ENCODE measurements around the gene PRODH2.

PRODH2 gene

DNA sequence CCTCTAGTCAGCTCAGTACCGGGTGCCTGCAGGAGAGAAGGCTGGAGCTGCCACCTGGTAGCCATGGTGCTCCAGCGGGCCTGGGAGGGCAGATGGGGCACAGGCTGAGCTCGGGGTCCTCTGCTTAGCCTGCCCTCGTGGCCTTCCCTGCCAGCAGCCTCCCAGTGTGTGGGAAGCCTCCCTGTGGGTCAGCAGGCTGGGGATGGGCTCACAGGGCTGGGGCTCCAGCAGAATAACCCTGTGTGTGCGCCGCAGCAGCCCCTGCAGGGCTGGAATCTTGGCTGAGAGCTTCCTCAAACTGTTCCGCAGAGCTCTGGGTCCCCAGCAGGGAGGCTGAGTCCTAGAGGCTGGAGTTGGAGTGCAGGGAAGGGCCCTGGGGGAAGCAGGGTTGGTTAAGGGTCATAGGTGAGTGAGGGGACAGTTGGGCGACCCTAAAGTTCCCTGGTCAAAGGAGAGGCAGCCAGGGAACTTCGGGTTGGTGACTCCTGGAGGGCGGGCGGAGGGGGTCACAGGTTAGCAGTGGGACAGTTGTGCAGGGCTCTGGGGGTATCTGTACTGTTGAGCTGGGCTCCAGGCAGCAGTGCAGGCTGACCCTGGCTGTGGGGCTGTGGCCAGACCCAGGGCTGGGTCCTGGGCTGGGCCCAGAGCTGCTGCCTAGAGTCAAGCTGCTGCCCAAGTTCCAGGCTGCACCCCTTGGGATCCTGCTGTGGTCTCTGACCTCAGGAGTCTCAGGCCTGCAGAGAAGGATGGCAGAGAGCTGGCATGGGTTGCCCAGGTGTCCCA, 23.3 kb downstream of the PRODH2 start:
- Histone ChIP-seq H3K27ac (ENCODE audit: poor library complexity, severe bottlenecking) (no peak overlapping the region), H3K4me3 (ENCODE audit: severe bottlenecking) (no peak overlapping the region), H3K4me1 (ENCODE audit: insufficient read depth, poor library complexity, severe bottlenecking) (no peaks in the 10 kb centered on the region), H3K36me3 (ENCODE audit: low read depth) (no peaks in the 10 kb centered on the region), H3K9me3 (ENCODE audit: severe bottlenecking) (no peaks in the 10 kb centered on the region), H3K27me3 (ENCODE audit: insufficient read depth, poor library complexity, severe bottlenecking) (no peaks in the 10 kb centered on the region)
- ATAC-seq (ENCODE audit: low read depth) (no peak), DNase-seq (ENCODE audit: low spot score) (no peak)
- TF ChIP-seq, protein P1, sequence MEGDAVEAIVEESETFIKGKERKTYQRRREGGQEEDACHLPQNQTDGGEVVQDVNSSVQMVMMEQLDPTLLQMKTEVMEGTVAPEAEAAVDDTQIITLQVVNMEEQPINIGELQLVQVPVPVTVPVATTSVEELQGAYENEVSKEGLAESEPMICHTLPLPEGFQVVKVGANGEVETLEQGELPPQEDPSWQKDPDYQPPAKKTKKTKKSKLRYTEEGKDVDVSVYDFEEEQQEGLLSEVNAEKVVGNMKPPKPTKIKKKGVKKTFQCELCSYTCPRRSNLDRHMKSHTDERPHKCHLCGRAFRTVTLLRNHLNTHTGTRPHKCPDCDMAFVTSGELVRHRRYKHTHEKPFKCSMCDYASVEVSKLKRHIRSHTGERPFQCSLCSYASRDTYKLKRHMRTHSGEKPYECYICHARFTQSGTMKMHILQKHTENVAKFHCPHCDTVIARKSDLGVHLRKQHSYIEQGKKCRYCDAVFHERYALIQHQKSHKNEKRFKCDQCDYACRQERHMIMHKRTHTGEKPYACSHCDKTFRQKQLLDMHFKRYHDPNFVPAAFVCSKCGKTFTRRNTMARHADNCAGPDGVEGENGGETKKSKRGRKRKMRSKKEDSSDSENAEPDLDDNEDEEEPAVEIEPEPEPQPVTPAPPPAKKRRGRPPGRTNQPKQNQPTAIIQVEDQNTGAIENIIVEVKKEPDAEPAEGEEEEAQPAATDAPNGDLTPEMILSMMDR (IDR thresholded peaks at IDR 0.05; ENCODE audit: poor library complexity, severe bottlenecking) = no peak

DNA sequence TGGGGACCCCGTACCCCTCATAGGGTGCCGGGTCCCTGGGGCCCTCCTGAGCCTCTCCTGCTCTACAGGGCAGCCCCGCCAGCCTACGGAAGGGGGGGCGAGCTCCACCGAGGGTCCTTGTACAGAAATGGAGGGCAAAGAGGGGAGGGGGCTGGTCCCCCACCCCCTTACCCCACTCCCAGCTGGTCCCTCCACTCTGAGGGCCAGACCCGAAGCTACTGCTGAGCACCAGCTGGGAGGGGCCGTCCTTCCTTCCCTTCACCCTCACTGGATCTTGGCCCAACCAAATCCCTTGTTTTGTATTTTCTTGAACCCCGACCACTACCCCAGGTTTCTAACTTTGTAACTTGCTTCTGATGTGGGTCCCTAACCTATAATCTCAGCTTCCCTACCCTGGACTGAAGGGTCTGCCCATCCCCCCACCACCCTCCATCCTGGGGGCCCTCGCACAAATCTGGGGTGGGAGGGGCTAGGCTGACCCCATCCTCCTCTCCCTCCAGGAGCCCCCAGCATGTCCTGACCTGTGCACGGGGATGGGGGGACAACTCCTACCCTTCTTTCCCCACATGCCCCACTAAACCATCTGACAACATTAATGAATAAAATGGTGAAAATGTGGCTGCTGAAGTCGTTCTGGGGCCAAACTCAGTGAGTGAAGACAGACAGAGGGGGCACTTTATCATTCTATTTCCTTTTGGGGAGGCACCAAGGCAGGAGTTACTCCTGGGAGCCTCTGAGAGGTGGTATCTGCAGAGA, 24.3 kb downstream of the PRODH2 start:
- no peaks in the 10 kb centered on the region for H3K27me3 ChIP-seq (ENCODE audit: insufficient read depth, poor library complexity, severe bottlenecking)
- no peaks in the 10 kb centered on the region for H3K4me1 ChIP-seq (ENCODE audit: insufficient read depth, poor library complexity, severe bottlenecking)
- TF ChIP-seq, protein P1 (IDR thresholded peaks at IDR 0.05; ENCODE audit: poor library complexity, severe bottlenecking) = no peak
- ATAC-seq (ENCODE audit: low read depth) = no peak
- DNase-seq (ENCODE audit: low spot score) = no peak
- no peaks in the 10 kb centered on the region for H3K9me3 ChIP-seq (ENCODE audit: severe bottlenecking)
- no peaks in the 10 kb centered on the region for H3K36me3 ChIP-seq (ENCODE audit: low read depth)
- H3K4me3 ChIP-seq (ENCODE audit: severe bottlenecking) = no peak overlapping the region
- no peak overlapping the region for H3K27ac ChIP-seq (ENCODE audit: poor library complexity, severe bottlenecking)

DNA sequence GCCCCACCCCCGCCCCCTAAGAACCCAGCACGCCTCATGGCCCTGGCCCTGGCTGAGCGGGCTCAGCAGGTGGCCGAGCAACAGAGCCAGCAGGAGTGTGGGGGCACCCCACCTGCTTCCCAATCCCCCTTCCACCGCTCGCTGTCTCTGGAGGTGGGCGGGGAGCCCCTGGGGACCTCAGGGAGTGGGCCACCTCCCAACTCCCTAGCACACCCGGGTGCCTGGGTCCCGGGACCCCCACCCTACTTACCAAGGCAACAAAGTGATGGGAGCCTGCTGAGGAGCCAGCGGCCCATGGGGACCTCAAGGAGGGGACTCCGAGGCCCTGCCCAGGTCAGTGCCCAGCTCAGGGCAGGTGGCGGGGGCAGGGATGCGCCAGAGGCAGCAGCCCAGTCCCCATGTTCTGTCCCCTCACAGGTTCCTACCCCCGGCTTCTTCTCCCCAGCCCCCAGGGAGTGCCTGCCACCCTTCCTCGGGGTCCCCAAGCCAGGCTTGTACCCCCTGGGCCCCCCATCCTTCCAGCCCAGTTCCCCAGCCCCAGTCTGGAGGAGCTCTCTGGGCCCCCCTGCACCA, 25.3 kb downstream of the PRODH2 start:
- TF ChIP-seq, protein P1 (IDR thresholded peaks at IDR 0.05; ENCODE audit: poor library complexity, severe bottlenecking) = no peak
- H3K27ac ChIP-seq (ENCODE audit: poor library complexity, severe bottlenecking) = no peak overlapping the region
- no peaks in the 10 kb centered on the region for H3K36me3 ChIP-seq (ENCODE audit: low read depth)
- no peak for DNase-seq (ENCODE audit: low spot score)
- no peaks in the 10 kb centered on the region for H3K27me3 ChIP-seq (ENCODE audit: insufficient read depth, poor library complexity, severe bottlenecking)
- H3K4me1 ChIP-seq (ENCODE audit: insufficient read depth, poor library complexity, severe bottlenecking) = no peaks in the 10 kb centered on the region
- no peaks in the 10 kb centered on the region for H3K9me3 ChIP-seq (ENCODE audit: severe bottlenecking)
- no peak overlapping the region for H3K4me3 ChIP-seq (ENCODE audit: severe bottlenecking)
- no peak for ATAC-seq (ENCODE audit: low read depth)

DNA sequence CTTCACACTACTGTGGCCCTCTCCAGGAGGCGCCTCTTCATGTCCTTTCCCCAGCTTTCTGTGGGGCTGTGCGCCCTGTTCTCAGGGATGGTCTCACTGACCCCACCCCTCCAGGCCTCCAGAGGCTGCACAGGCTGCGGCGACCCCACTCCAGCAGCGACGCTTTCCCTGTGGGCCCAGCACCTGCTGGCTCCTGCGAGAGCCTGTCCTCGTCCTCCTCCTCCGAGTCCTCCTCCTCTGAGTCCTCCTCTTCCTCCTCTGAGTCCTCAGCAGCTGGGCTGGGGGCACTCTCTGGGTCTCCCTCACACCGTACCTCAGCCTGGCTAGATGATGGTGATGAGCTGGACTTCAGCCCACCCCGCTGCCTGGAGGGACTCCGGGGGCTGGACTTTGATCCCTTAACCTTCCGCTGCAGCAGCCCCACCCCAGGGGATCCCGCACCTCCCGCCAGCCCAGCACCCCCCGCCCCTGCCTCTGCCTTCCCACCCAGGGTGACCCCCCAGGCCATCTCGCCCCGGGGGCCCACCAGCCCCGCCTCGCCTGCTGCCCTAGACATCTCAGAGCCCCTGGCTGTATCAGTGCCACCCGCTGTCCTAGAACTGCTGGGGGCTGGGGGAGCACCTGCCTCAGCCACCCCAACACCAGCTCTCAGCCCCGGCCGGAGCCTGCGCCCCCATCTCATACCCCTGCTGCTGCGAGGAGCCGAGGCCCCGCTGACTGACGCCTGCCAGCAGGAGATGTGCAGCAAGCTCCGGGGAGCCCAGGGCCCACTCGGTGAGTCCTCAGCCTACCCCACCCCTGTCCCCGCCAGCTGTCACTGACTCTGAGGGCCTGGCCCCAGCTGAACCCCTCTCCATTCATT, 26.1 kb downstream of the PRODH2 start:
- ATAC-seq (ENCODE audit: low read depth) (no peak), DNase-seq (ENCODE audit: low spot score) (no peak)
- no peaks in the 10 kb centered on the region for H3K4me1 ChIP-seq (ENCODE audit: insufficient read depth, poor library complexity, severe bottlenecking)
- H3K9me3 ChIP-seq (ENCODE audit: severe bottlenecking) = no peaks in the 10 kb centered on the region
- TF ChIP-seq, protein P1 (IDR thresholded peaks at IDR 0.05; ENCODE audit: poor library complexity, severe bottlenecking) = no peak
- H3K4me3 ChIP-seq (ENCODE audit: severe bottlenecking) = no peak overlapping the region
- H3K27me3 ChIP-seq (ENCODE audit: insufficient read depth, poor library complexity, severe bottlenecking) = no peaks in the 10 kb centered on the region
- no peaks in the 10 kb centered on the region for H3K36me3 ChIP-seq (ENCODE audit: low read depth)
- H3K27ac ChIP-seq (ENCODE audit: poor library complexity, severe bottlenecking) = no peak overlapping the region
